ENCODE measurements around the gene GCAT. TPM values are rescaled to one million over a fixed set of nuclear protein-coding genes. Genes with fewer than 3 reads are reported as not detected.

The GCAT gene
- total and polyA plus RNA-seq, 11 donors = 25.2 to 83.6 (median 39.7) TPM

DNA sequence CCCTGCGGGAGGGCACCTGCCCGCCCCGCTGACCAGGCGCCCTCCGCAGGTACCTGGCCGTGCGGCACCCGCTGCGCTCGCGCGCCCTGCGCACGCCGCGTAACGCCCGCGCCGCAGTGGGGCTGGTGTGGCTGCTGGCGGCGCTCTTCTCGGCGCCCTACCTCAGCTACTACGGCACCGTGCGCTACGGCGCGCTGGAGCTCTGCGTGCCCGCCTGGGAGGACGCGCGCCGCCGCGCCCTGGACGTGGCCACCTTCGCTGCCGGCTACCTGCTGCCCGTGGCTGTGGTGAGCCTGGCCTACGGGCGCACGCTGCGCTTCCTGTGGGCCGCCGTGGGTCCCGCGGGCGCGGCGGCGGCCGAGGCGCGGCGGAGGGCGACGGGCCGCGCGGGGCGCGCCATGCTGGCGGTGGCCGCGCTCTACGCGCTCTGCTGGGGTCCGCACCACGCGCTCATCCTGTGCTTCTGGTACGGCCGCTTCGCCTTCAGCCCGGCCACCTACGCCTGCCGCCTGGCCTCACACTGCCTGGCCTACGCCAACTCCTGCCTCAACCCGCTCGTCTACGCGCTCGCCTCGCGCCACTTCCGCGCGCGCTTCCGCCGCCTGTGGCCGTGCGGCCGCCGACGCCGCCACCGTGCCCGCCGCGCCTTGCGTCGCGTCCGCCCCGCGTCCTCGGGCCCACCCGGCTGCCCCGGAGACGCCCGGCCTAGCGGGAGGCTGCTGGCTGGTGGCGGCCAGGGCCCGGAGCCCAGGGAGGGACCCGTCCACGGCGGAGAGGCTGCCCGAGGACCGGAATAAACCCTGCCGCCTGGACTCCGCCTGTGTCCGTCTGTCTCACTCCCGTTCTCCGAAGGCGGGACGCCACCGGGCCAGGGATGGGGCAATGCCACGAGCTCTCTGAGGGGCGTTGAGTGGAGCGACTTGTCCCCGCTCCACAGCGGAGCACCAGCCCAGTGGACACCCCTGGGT lies 17.2 kb downstream of the GCAT start:
- Histone ChIP-seq H3K9me3 (no peaks in the 10 kb centered on the region), H3K27me3 (peaks cover 0 to 25% (median 5%) of the 10 kb centered on the region in 9 donors), H3K4me1 (peaks cover 0 to 23% (median 3%) of the 10 kb centered on the region in 12 donors), H3K27ac (no peak overlapping the region), H3K4me3 (peak overlapping the region in 9 of 12 donors; percentile 21 to 51 (median 39)), H3K36me3 (peaks cover 0 to 14% (median 3%) of the 10 kb centered on the region in 9 donors)
- WGBS, 4 donors = 10 to 18% (median 13%) methylated on average over 81 to 135 of the region's 135 CpGs
- intact Hi-C loops (cut with DNase I) = no loop called here
- no peak for DNase-seq
- TF ChIP-seq POLR2A (IDR thresholded peaks at IDR 0.05) = no peak
- TF ChIP-seq, protein P1, sequence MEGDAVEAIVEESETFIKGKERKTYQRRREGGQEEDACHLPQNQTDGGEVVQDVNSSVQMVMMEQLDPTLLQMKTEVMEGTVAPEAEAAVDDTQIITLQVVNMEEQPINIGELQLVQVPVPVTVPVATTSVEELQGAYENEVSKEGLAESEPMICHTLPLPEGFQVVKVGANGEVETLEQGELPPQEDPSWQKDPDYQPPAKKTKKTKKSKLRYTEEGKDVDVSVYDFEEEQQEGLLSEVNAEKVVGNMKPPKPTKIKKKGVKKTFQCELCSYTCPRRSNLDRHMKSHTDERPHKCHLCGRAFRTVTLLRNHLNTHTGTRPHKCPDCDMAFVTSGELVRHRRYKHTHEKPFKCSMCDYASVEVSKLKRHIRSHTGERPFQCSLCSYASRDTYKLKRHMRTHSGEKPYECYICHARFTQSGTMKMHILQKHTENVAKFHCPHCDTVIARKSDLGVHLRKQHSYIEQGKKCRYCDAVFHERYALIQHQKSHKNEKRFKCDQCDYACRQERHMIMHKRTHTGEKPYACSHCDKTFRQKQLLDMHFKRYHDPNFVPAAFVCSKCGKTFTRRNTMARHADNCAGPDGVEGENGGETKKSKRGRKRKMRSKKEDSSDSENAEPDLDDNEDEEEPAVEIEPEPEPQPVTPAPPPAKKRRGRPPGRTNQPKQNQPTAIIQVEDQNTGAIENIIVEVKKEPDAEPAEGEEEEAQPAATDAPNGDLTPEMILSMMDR (IDR thresholded peaks at IDR 0.05) = no peak
- ATAC-seq = peak in 1 of 4 donors; percentile 23

GRCh38 chr22:37827056-37827455 lies 19.3 kb downstream of the GCAT start:
- Histone ChIP-seq H3K9me3 (no peaks in the 10 kb centered on the region), H3K36me3 (peaks cover 0 to 35% (median 23%) of the 10 kb centered on the region in 9 donors), H3K4me1 (peaks cover 0 to 23% (median 3%) of the 10 kb centered on the region in 12 donors), H3K27me3 (peaks cover 0 to 18% (median 3%) of the 10 kb centered on the region in 9 donors), H3K27ac (peak overlapping the region in 7 of 12 donors; percentile 6 to 68 (median 30)), H3K4me3 (no peak overlapping the region)
- peak; percentile 55 to 80 (median 78) for ATAC-seq
- 21 to 30% (median 27%) methylated on average over 9 of the region's 9 CpGs for WGBS, 4 donors
- peak in 4 of 5 donors; percentile 47 to 68 (median 62) for DNase-seq
- intact Hi-C loops (cut with DNase I) = no loop called here
- TF ChIP-seq, protein P1 (IDR thresholded peaks at IDR 0.05) = no peak
- no peak for TF ChIP-seq POLR2A (IDR thresholded peaks at IDR 0.05)

GRCh38 chr22:37830093-37830842 lies 22.5 kb downstream of the GCAT start:
- no peak overlapping the region for H3K27ac ChIP-seq
- DNase-seq = no peak
- peaks cover 0 to 15% (median 3%) of the 10 kb centered on the region in 12 donors for H3K4me1 ChIP-seq
- 87 to 96% (median 92%) methylated on average over 13 to 14 of the region's 14 CpGs for WGBS, 4 donors
- TF ChIP-seq, protein P1 (IDR thresholded peaks at IDR 0.05) = no peak
- TF ChIP-seq POLR2A (IDR thresholded peaks at IDR 0.05) = no peak
- peaks cover 0 to 65% (median 54%) of the 10 kb centered on the region in 9 donors for H3K36me3 ChIP-seq
- intact Hi-C loops (cut with DNase I) = no loop called here
- H3K27me3 ChIP-seq = no peaks in the 10 kb centered on the region
- ATAC-seq = no peak
- no peaks in the 10 kb centered on the region for H3K9me3 ChIP-seq
- H3K4me3 ChIP-seq = no peak overlapping the region
